Endodermal cell (in vitro differentiated cells): ENCODE data around the gene TRAF7. TPM values are rescaled to one million over a fixed set of nuclear protein-coding genes. Genes with fewer than 3 reads are reported as not detected.
"Not testable (repeated sequence)": the region's sequence is repeated elsewhere in the genome, so short reads cannot be mapped to it uniquely, and the experiment has no call there.

ENCODE experiments used
- DNase-seq: peaks from one replicate; pipeline ENCODE4 v3.0.0-alpha.2; 2017
- H3K27ac ChIP-seq: 2 replicates; pipeline ENCODE4 v1.5.1; 2013; ENCODE audit warnings: mild to moderate bottlenecking, low read depth, low read length, moderate library complexity
- H3K27me3 ChIP-seq: 2 replicates; pipeline ENCODE4 v1.6.1; 2013; ENCODE audit warnings: mild to moderate bottlenecking, low read length, moderate library complexity; ENCODE audit not compliant: insufficient read depth, control insufficient read depth, poor library complexity, severe bottlenecking
- H3K36me3 ChIP-seq: 2 replicates; pipeline ENCODE4 v1.7.0; 2013; ENCODE audit warnings: mild to moderate bottlenecking, low read length, moderate library complexity; ENCODE audit not compliant: control insufficient read depth, insufficient read depth
- H3K4me1 ChIP-seq: one replicate; pipeline ENCODE4 v1.7.0; 2013; ENCODE audit warnings: low read length; ENCODE audit not compliant: control insufficient read depth, insufficient read depth
- H3K4me3 ChIP-seq: 2 replicates; pipeline ENCODE4 v1.5.1; 2013; ENCODE audit warnings: mild to moderate bottlenecking, low read length, moderate library complexity
- H3K9ac ChIP-seq: 2 replicates; pipeline ENCODE4 v1.6.1; 2013; ENCODE audit warnings: mild to moderate bottlenecking, low read length, moderate library complexity; ENCODE audit not compliant: poor library complexity, severe bottlenecking; ENCODE audit errors: extremely low read depth
- H3K9me3 ChIP-seq: 2 replicates; pipeline ENCODE4 v1.6.1; 2013; ENCODE audit warnings: mild to moderate bottlenecking, low read length, moderate library complexity; ENCODE audit not compliant: control insufficient read depth
- H3K27ac Mint-ChIP-seq: 2 replicates; pipeline ENCODE4 v1.8.0; 2020; ENCODE audit warnings: mixed read lengths
- H3K27me3 Mint-ChIP-seq: 2 replicates; pipeline ENCODE4 v1.8.0; 2021; ENCODE audit warnings: mild to moderate bottlenecking, mixed read lengths; ENCODE audit not compliant: insufficient read depth
- H3K36me3 Mint-ChIP-seq: 2 replicates; pipeline ENCODE4 v1.8.0; 2020; ENCODE audit warnings: low read depth, mixed read lengths
- H3K4me1 Mint-ChIP-seq: 2 replicates; pipeline ENCODE4 v1.8.0; 2020; ENCODE audit warnings: mixed read lengths
- H3K4me3 Mint-ChIP-seq: 2 replicates; pipeline ENCODE4 v1.8.0; 2020; ENCODE audit warnings: mild to moderate bottlenecking, moderate library complexity, mixed read lengths
- H3K9me3 Mint-ChIP-seq: 2 replicates; pipeline ENCODE4 v1.8.0; 2020; ENCODE audit warnings: mild to moderate bottlenecking, mixed read lengths
- WGBS, 2 experiments: methylation state at CpG; one replicate each; pipeline versions ENCODE4 v1.1.5 to v1.1.7; 2013; ENCODE audit warnings: missing lambda C conversion rate in 2 of 2, mixed read lengths in 1 of 2; ENCODE audit not compliant: insufficient coverage in 1 of 2, insufficient read length in 1 of 2; 5-methylcytosine and 5-hydroxymethylcytosine counted together
- total RNA-seq, 2 donors: library from RNA; stranded (reverse); fragmentation: NEBNext Ultra II Directional in 1 of 2; extraction: Animal tissue kit (Norgen Biotek cat#: 25700) in 1 of 2; gene quantifications; 2 replicates in 1 of 2; 3 replicates in 1 of 2; pipeline ENCODE4 v1.2.1, GENCODE V29; 2021

Gene TRAF7
- total RNA-seq, 2 donors from 2014 or later: 108 to 110 TPM

- H3K9me3 Mint-ChIP-seq, H3K4me3 Mint-ChIP-seq, DNase-seq, H3K9me3 ChIP-seq, H3K27ac Mint-ChIP-seq, H3K27me3 ChIP-seq, H3K36me3 ChIP-seq, H3K4me1 Mint-ChIP-seq, H3K9ac ChIP-seq, H3K4me1 ChIP-seq, H3K27me3 Mint-ChIP-seq, H3K4me3 ChIP-seq, H3K36me3 Mint-ChIP-seq: not testable (repeated sequence)
- peak overlapping the region; percentile 84 for H3K27ac ChIP-seq
- 67 to 82% methylated on average over 7 to 11 of the region's 11 CpGs for WGBS, 2 experiments
These were observed 31.2 kb upstream of the TRAF7 start for GRCh38 chr16:2124377-2124693.

GRCh38 chr16:2124694-2125444 is 30.7 kb upstream of the TRAF7 start:
- not testable (repeated sequence) for H3K9ac ChIP-seq, H3K4me1 Mint-ChIP-seq, H3K4me1 ChIP-seq, H3K9me3 ChIP-seq, H3K9me3 Mint-ChIP-seq, H3K36me3 ChIP-seq, H3K27me3 ChIP-seq, H3K4me3 ChIP-seq, H3K27me3 Mint-ChIP-seq, H3K36me3 Mint-ChIP-seq
- H3K27ac ChIP-seq: peak overlapping the region; percentile 84
- Mint-ChIP-seq H3K27ac (peak overlapping the region; percentile 88), H3K4me3 (peak overlapping the region; percentile 12)
- DNase-seq: peak; percentile 79
- WGBS, 2 experiments: 18 to 52% methylated on average over 6 to 35 of the region's 37 CpGs

GRCh38 chr16:2125609-2126008 is 30.0 kb upstream of the TRAF7 start:
- H3K27me3 ChIP-seq, H3K9me3 Mint-ChIP-seq, H3K4me1 ChIP-seq, DNase-seq, H3K4me1 Mint-ChIP-seq, H3K27me3 Mint-ChIP-seq, H3K9me3 ChIP-seq, H3K36me3 ChIP-seq, H3K36me3 Mint-ChIP-seq, H3K4me3 ChIP-seq, H3K9ac ChIP-seq: not testable (repeated sequence)
- WGBS, 2 experiments: 80% methylated on average over 10 of the region's 11 CpGs; no CpG with 5 or more reads in 1 of the 2 experiments
- Mint-ChIP-seq H3K4me3 (peak overlapping the region; percentile 12), H3K27ac (peak overlapping the region; percentile 88)
- peak overlapping the region; percentile 84 for H3K27ac ChIP-seq

- WGBS, 2 experiments: 95 to 99% methylated on average over 12 to 21 of the region's 21 CpGs
- H3K9me3 ChIP-seq, H3K4me3 Mint-ChIP-seq, H3K9ac ChIP-seq, H3K4me1 ChIP-seq, H3K27me3 ChIP-seq, H3K9me3 Mint-ChIP-seq, H3K36me3 ChIP-seq, H3K36me3 Mint-ChIP-seq, H3K4me3 ChIP-seq, H3K27ac ChIP-seq, H3K4me1 Mint-ChIP-seq, H3K27me3 Mint-ChIP-seq: not testable (repeated sequence)
- peak overlapping the region; percentile 76 for H3K27ac Mint-ChIP-seq
- DNase-seq: peak; percentile 41
These were observed 29.3 kb upstream of the TRAF7 start for GRCh38 chr16:2126161-2126743.

GRCh38 chr16:2126928-2127556 is 28.5 kb upstream of the TRAF7 start:
- H3K4me3 Mint-ChIP-seq, H3K9ac ChIP-seq, H3K27me3 ChIP-seq, H3K9me3 Mint-ChIP-seq, H3K36me3 ChIP-seq, H3K4me1 Mint-ChIP-seq, H3K36me3 Mint-ChIP-seq, H3K4me3 ChIP-seq, H3K27me3 Mint-ChIP-seq, H3K9me3 ChIP-seq, H3K27ac ChIP-seq, H3K4me1 ChIP-seq: not testable (repeated sequence)
- DNase-seq: peak; percentile 52
- peak overlapping the region; percentile 59 for H3K27ac Mint-ChIP-seq
- 90 to 94% methylated on average over 21 to 31 of the region's 31 CpGs for WGBS, 2 experiments

GRCh38 chr16:2127630-2128280 is 27.8 kb upstream of the TRAF7 start:
- H3K9me3 Mint-ChIP-seq, H3K4me3 ChIP-seq, H3K4me1 ChIP-seq, H3K27me3 Mint-ChIP-seq, H3K9ac ChIP-seq, H3K27ac ChIP-seq, H3K27me3 ChIP-seq, H3K4me3 Mint-ChIP-seq, H3K27ac Mint-ChIP-seq, H3K36me3 Mint-ChIP-seq, H3K4me1 Mint-ChIP-seq, H3K36me3 ChIP-seq, H3K9me3 ChIP-seq: not testable (repeated sequence)
- peak; percentile 78 for DNase-seq
- WGBS, 2 experiments: 26 to 30% methylated on average over 2 to 3 of the region's 3 CpGs
